HG03469 (cell line): ENCODE measurements around the gene RXRA.

Source experiments
- ATAC-seq: cut with Tn5 transposase; IDR thresholded peaks from one replicate; pipeline ENCODE4 v1.9.1; 2021; ENCODE audit warnings: mild to moderate bottlenecking, moderate library complexity, moderate number of reproducible peaks; ENCODE audit not compliant: unreplicated experiment

RXRA gene

GRCh38 chr9:134336228-134336627 lies 10.0 kb downstream of the RXRA start:
- no peak for ATAC-seq

- no peak for ATAC-seq
Measured at GRCh38 chr9:134336924-134337323, 10.7 kb downstream of the RXRA start.

- no peak for ATAC-seq
Measured at GRCh38 chr9:134337469-134337868, 11.2 kb downstream of the RXRA start.

GRCh38 chr9:134338394-134339182 lies 12.3 kb downstream of the RXRA start:
- ATAC-seq = no peak

- no peak for ATAC-seq
Measured at GRCh38 chr9:134339183-134339806, 13.0 kb downstream of the RXRA start.

- no peak for ATAC-seq
Measured at GRCh38 chr9:134340475-134341160, 14.4 kb downstream of the RXRA start.

- no peak for ATAC-seq
Measured at GRCh38 chr9:134341306-134341705, 15.1 kb downstream of the RXRA start.

GRCh38 chr9:134341929-134342745 lies 15.9 kb downstream of the RXRA start:
- ATAC-seq = no peak

- no peak for ATAC-seq
Measured at GRCh38 chr9:134342746-134343115, 16.5 kb downstream of the RXRA start.

- ATAC-seq = no peak
Measured at GRCh38 chr9:134343637-134344036, 17.4 kb downstream of the RXRA start.

GRCh38 chr9:134344068-134344799 lies 18.0 kb downstream of the RXRA start:
- ATAC-seq = no peak

- ATAC-seq = no peak
Measured at GRCh38 chr9:134344800-134345310, 18.6 kb downstream of the RXRA start.

- ATAC-seq = no peak
Measured at GRCh38 chr9:134345737-134346136, 19.5 kb downstream of the RXRA start.

- no peak for ATAC-seq
Measured at GRCh38 chr9:134346151-134346550, 19.9 kb downstream of the RXRA start.

GRCh38 chr9:134346840-134347583 lies 20.8 kb downstream of the RXRA start:
- no peak for ATAC-seq

- ATAC-seq = no peak
Measured at GRCh38 chr9:134347996-134348395, 21.7 kb downstream of the RXRA start.

GRCh38 chr9:134348404-134349155 lies 22.3 kb downstream of the RXRA start:
- no peak for ATAC-seq

- ATAC-seq = no peak
Measured at GRCh38 chr9:134349936-134350335, 23.7 kb downstream of the RXRA start.
